Endothelial cell of umbilical vein (primary cell): ENCODE measurements around the gene NPB. TPM values are rescaled to one million over a fixed set of nuclear protein-coding genes. Genes with fewer than 3 reads are reported as not detected.

Source experiments
- BruUV-seq: library from RNA; stranded (reverse); fragments of 400-500 nt; replicated peaks from 2 replicates; lab custom pipeline; 2021; lab: Mats Ljungman, UMichigan
- CTCF ChIA-PET: fragments of 300-600, 350-600 bp; sonication (Branson Sonifier 250); formaldehyde crosslinking; loops from one replicate; lab custom pipeline; 2021; ENCODE audit warnings: antibody characterized with exemption, inconsistent platforms; lab: Charles Lee
- POLR2A ChIA-PET: fragments of 300-600, 350-600 bp; sonication (Branson Sonifier 250); formaldehyde crosslinking; loops from one replicate; lab custom pipeline; 2021; ENCODE audit warnings: antibody characterized with exemption, inconsistent platforms; lab: Charles Lee
- DNase-seq: peaks from one replicate; pipeline ENCODE4 v3.0.0-alpha.2; 2011; ENCODE audit warnings: low read depth, low spot score
- FAIRE-seq: peaks from 2 replicates; lab custom pipeline; 2011; peaks lifted over from hg19 to GRCh38; lab: Jason Lieb, UNC
- H2AFZ ChIP-seq: 2 replicates; pipeline ENCODE4 v1.6.0; 2012; ENCODE audit warnings: low read depth, low read length, control low read depth, inconsistent platforms
- H3K27ac ChIP-seq: 2 replicates; pipeline ENCODE4 v1.5.1; 2011; ENCODE audit warnings: low read depth, mild to moderate bottlenecking, control low read depth, low read length, moderate library complexity; ENCODE audit not compliant: insufficient read depth
- H3K27me3 ChIP-seq, 2 experiments: 2 replicates each; pipeline versions ENCODE4 v1.6.0 to v1.6.1; 2011; ENCODE audit warnings: low read length in 2 of 2, mixed read lengths in 1 of 2; ENCODE audit not compliant: control insufficient read depth in 2 of 2, insufficient read depth in 2 of 2
- H3K36me3 ChIP-seq, 2 experiments: 2 replicates in 1 of 2; 3 replicates in 1 of 2; pipeline ENCODE4 v1.5.1; 2011; ENCODE audit warnings: low read length in 2 of 2, mild to moderate bottlenecking in 1 of 2, moderate library complexity in 1 of 2; ENCODE audit not compliant: control insufficient read depth in 2 of 2, insufficient read depth in 2 of 2; ENCODE audit errors: extremely low read depth in 1 of 2
- H3K4me1 ChIP-seq: 3 replicates; pipeline ENCODE4 v1.5.1; 2011; ENCODE audit warnings: mild to moderate bottlenecking, low read length; ENCODE audit not compliant: control insufficient read depth, insufficient read depth; ENCODE audit errors: extremely low read depth
- H3K4me2 ChIP-seq: 2 replicates; pipeline ENCODE4 v1.6.1; 2011; ENCODE audit warnings: low read length, control low read depth, mixed read lengths; ENCODE audit not compliant: insufficient read depth
- H3K4me3 ChIP-seq, 3 experiments: fragments of 200-600 bp in 1 of 3; sonication (generic), shearing (Covaris generic) in 1 of 3; replicated peaks in 1 of 3; 2 replicates each; pipeline ENCODE4 v1.5.1; 2011 to 2016; ENCODE audit warnings: control low read depth in 3 of 3, low read length in 3 of 3, mild to moderate bottlenecking in 2 of 3, inconsistent platforms in 1 of 3, low read depth in 1 of 3, moderate library complexity in 1 of 3; ENCODE audit not compliant: insufficient read depth in 1 of 3
- H3K79me2 ChIP-seq: 2 replicates; pipeline ENCODE4 v1.6.0; 2012; ENCODE audit warnings: low read length, inconsistent platforms; ENCODE audit not compliant: control insufficient read depth, insufficient read depth
- H3K9ac ChIP-seq: replicated peaks from 2 replicates; pipeline ENCODE3; 2011; ENCODE audit warnings: low read length, control low read depth; ENCODE audit not compliant: insufficient read depth; ENCODE audit errors: extremely low read depth
- H3K9me1 ChIP-seq: replicated peaks from 3 replicates; pipeline ENCODE4 v1.6.0; 2011; ENCODE audit warnings: mild to moderate bottlenecking, low read length; ENCODE audit not compliant: control insufficient read depth, insufficient read depth; ENCODE audit errors: extremely low read depth
- H3K9me3 ChIP-seq: replicated peaks from 2 replicates; pipeline ENCODE4 v1.5.1; 2012; ENCODE audit warnings: low read length, inconsistent platforms; ENCODE audit not compliant: control insufficient read depth, insufficient read depth
- H4K20me1 ChIP-seq: replicated peaks from 2 replicates; pipeline ENCODE3; 2011; ENCODE audit warnings: mild to moderate bottlenecking, low read length; ENCODE audit not compliant: control insufficient read depth, insufficient read depth; ENCODE audit errors: extremely low read depth
- CTCF ChIP-seq, 2 donors: IDR thresholded peaks; 1 replicate in 1 of 2; 2 replicates in 1 of 2; pipeline ENCODE4 v1.5.1; 2011; ENCODE audit warnings: low read length in 2 of 2, mild to moderate bottlenecking in 2 of 2, moderate library complexity in 2 of 2, control low read depth in 1 of 2, inconsistent platforms in 1 of 2, low read depth in 1 of 2; ENCODE audit not compliant: insufficient read depth in 1 of 2; ENCODE audit errors: extremely low read depth in 1 of 2
- EZH2 ChIP-seq: IDR thresholded peaks from 2 replicates; pipeline ENCODE4 v1.6.1; 2012; ENCODE audit warnings: borderline replicate concordance, low read depth, mild to moderate bottlenecking, moderate library complexity, low read length, inconsistent platforms; ENCODE audit not compliant: severe bottlenecking
- FOS ChIP-seq: IDR thresholded peaks from 2 replicates; pipeline ENCODE4 v1.6.1; 2011; ENCODE audit warnings: mild to moderate bottlenecking, low read length, moderate library complexity, borderline replicate concordance; ENCODE audit not compliant: insufficient read depth
- GATA2 ChIP-seq: IDR thresholded peaks from 2 replicates; pipeline ENCODE4 v1.7.0; 2011; ENCODE audit warnings: low read depth, mild to moderate bottlenecking, moderate library complexity, mixed read lengths, low read length; ENCODE audit not compliant: insufficient read length, insufficient read depth
- JUN ChIP-seq: IDR thresholded peaks from 2 replicates; pipeline ENCODE4 v1.6.1; 2011; ENCODE audit warnings: borderline replicate concordance, low read depth; ENCODE audit not compliant: insufficient read length, insufficient read depth
- MAX ChIP-seq: IDR thresholded peaks from 2 replicates; pipeline ENCODE4 v1.6.1; 2011; ENCODE audit not compliant: insufficient read depth, insufficient read length
- MYC ChIP-seq: IDR thresholded peaks from one replicate; pipeline ENCODE4 v1.6.1; 2011; ENCODE audit warnings: mild to moderate bottlenecking, low read depth, low read length
- POLR2A ChIP-seq: IDR thresholded peaks from 2 replicates; pipeline ENCODE4 v1.6.1; 2012; ENCODE audit warnings: low read depth, mild to moderate bottlenecking, control low read depth, low read length
- POLR2AphosphoS5 ChIP-seq: IDR thresholded peaks from 2 replicates; pipeline ENCODE4 v1.6.1; 2012; ENCODE audit warnings: low read depth, mild to moderate bottlenecking, control low read depth, low read length, moderate library complexity; ENCODE audit not compliant: insufficient read depth
- dilution Hi-C: fragments of 300-500 bp; cut with MboI; formaldehyde crosslinking; loops from one replicate; pipeline ENCODE4 v1.15.0; 2019; ENCODE audit warnings: low sequenced_read_pairs; ENCODE audit not compliant: extremely low pct_ligation_motif_present
- intact Hi-C: fragments of 100-400 bp; cut with micrococcal nuclease; formaldehyde crosslinking; loops from one replicate; pipeline ENCODE4 v1.10.0; 2022
- polyA plus RNA-seq, 4 experiments: library from polyadenylated mRNA; depleted of rRNA in 3 of 4; stranded (reverse) in 3 of 4; unstranded in 1 of 4; fragments of >200 nt; gene quantifications; 2 replicates each; pipeline versions ENCODE4 v1.2.1 to v1.2.3, GENCODE V29; 2011 to 2012; ENCODE audit warnings: missing spikeins in 1 of 4
- total RNA-seq: library from RNA; stranded (reverse); gene quantifications from 2 replicates; pipeline ENCODE4 v1.2.3, GENCODE V29; 2021

The NPB gene
- total and polyA plus RNA-seq, 2 donors (not counting 3 experiments of a cell fraction or from before 2014, with no cell fraction given), result 0.33 to 0.42 TPM

- dilution Hi-C loops (no loop called here), intact Hi-C loops (no loop called here)
- H3K4me2 ChIP-seq, result no peak overlapping the region
- H3K36me3 ChIP-seq, result peaks cover 6 to 12% of the 10 kb centered on the region in 2 experiments
- H3K4me1 ChIP-seq, result peaks cover 3% of the 10 kb centered on the region
- ChIA-PET POLR2A (no interaction called here), CTCF (no interaction called here)
- H2AFZ ChIP-seq, result no peak overlapping the region
- BruUV-seq, result no TSS peak
- no peaks in the 10 kb centered on the region for H3K9me3 ChIP-seq
- H3K27ac ChIP-seq, result no peak overlapping the region
- no peak for TF ChIP-seq MAX
- TF ChIP-seq MYC, result no peak
- TF ChIP-seq JUN, result no peak
- TF ChIP-seq CTCF (IDR thresholded peaks at IDR 0.05; ENCODE audit: extremely low read depth in 1 of 2, insufficient read depth in 1 of 2, low read depth in 1 of 2, low read length in 2 of 2), result no peak
- TF ChIP-seq FOS, result no peak
- TF ChIP-seq EZH2, result no peak
- TF ChIP-seq POLR2AphosphoS5, result no peak
- no peak for TF ChIP-seq POLR2A
- TF ChIP-seq GATA2, result no peak
- H3K9me1 ChIP-seq, result no peaks in the 10 kb centered on the region
- FAIRE-seq (no peak), DNase-seq (no peak)
- H3K27me3 ChIP-seq, result no peaks in the 10 kb centered on the region
- H3K9ac ChIP-seq, result no peak overlapping the region
- no peaks in the 10 kb centered on the region for H3K79me2 ChIP-seq
- no peak overlapping the region for H3K4me3 ChIP-seq
- no peaks in the 10 kb centered on the region for H4K20me1 ChIP-seq
Measured at GRCh38 chr17:81900181-81900820, 1.7 kb upstream of the NPB start.
